Central memory CD8-positive, alpha-beta T cell (primary cell): ENCODE measurements around the gene SENP6.
A peak's percentile ranks its signal among the peaks of the same experiment; 100 is the strongest.
"Not testable (repeated sequence)": the region's sequence is repeated elsewhere in the genome, so short reads cannot be mapped to it uniquely, and the experiment has no call there.

ENCODE experiments used
- ATAC-seq: fragments of 150-1000 bp; cut with Tn5 transposase; replicated peaks from 2 replicates; pipeline ENCODE4 v1.10.0; 2022; ENCODE audit warnings: mild to moderate bottlenecking, moderate FRiP score, moderate number of reproducible peaks; ENCODE audit not compliant: poor library complexity, severe bottlenecking; ENCODE audit errors: extremely low read depth
- DNase-seq, 2 donors: peaks; one replicate each; pipeline ENCODE4 v3.0.0; 2021; ENCODE audit warnings: low spot score in 2 of 2
- H3K27ac Mint-ChIP-seq: one replicate; pipeline ENCODE4 v1.8.0; 2022; ENCODE audit warnings: low read depth, mild to moderate bottlenecking, moderate library complexity, mixed read lengths
- H3K27me3 Mint-ChIP-seq: one replicate; pipeline ENCODE4 v1.8.0; 2022; ENCODE audit warnings: mixed read lengths
- H3K36me3 Mint-ChIP-seq: one replicate; pipeline ENCODE4 v1.8.0; 2022; ENCODE audit warnings: mild to moderate bottlenecking, moderate library complexity, mixed read lengths; ENCODE audit not compliant: insufficient read depth
- H3K4me1 Mint-ChIP-seq: one replicate; pipeline ENCODE4 v1.8.0; 2022; ENCODE audit warnings: mixed read lengths
- H3K4me3 Mint-ChIP-seq: one replicate; pipeline ENCODE4 v1.8.0; 2022; ENCODE audit warnings: mild to moderate bottlenecking, moderate library complexity, mixed read lengths
- H3K9me3 Mint-ChIP-seq: one replicate; pipeline ENCODE4 v1.8.0; 2022; ENCODE audit warnings: mixed read lengths

SENP6 gene

DNA sequence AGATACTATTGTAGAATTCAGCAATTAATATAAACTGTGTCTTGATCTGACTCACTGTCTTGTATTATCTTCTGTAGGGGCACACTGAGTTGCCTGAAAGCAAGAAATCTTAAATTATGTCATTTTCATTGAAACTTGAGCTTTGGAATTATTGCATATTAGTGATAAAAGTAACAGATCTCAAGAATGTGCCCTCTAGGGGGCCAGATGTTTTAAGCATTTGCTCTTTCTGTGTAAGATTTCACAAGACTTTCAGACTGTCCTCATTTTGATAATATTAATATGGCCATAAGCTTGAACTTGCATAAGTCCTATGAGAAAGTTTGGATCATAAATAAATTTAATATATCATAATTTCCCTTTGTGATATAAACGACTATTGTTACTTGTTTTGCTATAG, 91.9 kb downstream of the SENP6 start:
- Mint-ChIP-seq H3K4me3 (no peak overlapping the region), H3K27ac (no peak overlapping the region), H3K4me1 (no peaks in the 10 kb centered on the region), H3K36me3 (peaks cover 30% of the 10 kb centered on the region), H3K9me3 (no peaks in the 10 kb centered on the region), H3K27me3 (no peaks in the 10 kb centered on the region)
- no peak for DNase-seq
- ATAC-seq, result no peak

DNA sequence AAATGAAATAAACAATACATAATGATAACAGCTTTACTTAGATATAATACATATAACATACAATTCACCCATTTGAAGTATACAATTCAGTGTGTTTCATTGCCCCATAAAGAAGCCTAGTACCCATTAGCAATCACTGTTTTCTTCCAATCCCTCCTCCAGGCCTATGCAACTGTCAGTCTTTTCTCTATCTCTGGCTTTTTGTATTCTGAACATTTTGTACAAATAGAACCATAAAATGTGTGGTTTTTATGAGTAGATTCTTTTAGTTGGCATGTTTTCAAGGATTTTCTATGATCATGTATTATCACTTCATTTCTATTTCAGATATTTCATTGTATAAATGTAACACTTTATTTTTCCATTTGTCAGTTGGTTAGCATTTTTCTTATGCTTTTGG, 92.7 kb downstream of the SENP6 start:
- peaks cover 33% of the 10 kb centered on the region for H3K36me3 Mint-ChIP-seq
- H3K4me1 Mint-ChIP-seq, result no peaks in the 10 kb centered on the region
- no peak overlapping the region for H3K4me3 Mint-ChIP-seq
- ATAC-seq (no peak), DNase-seq (no peak)
- no peaks in the 10 kb centered on the region for H3K27me3 Mint-ChIP-seq
- no peaks in the 10 kb centered on the region for H3K9me3 Mint-ChIP-seq
- no peak overlapping the region for H3K27ac Mint-ChIP-seq

DNA sequence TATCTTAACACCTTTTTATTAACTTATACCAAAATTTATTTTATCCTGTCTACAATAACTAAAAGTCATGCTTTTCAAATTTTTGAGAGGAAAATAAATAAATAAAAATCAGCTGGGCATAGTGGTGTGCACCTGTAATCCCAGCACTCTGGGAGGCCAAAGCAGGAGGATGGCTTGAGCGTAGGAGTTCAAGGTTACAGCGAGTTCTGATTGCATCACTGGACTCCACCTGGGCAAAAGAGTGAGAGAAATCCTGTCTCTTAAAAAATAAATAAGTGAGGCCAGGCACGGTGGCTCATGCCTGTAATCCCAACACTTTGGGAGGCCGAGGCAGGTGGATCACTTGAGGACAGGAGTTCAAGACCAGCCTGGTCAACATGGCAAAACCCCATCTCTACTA, 106.7 kb downstream of the SENP6 start:
- not testable (repeated sequence) for DNase-seq, H3K9me3 Mint-ChIP-seq, H3K27me3 Mint-ChIP-seq, ATAC-seq, H3K4me3 Mint-ChIP-seq, H3K27ac Mint-ChIP-seq
- Mint-ChIP-seq H3K4me1 (peaks cover 10% of the 10 kb centered on the region), H3K36me3 (peaks cover 37% of the 10 kb centered on the region)

DNA sequence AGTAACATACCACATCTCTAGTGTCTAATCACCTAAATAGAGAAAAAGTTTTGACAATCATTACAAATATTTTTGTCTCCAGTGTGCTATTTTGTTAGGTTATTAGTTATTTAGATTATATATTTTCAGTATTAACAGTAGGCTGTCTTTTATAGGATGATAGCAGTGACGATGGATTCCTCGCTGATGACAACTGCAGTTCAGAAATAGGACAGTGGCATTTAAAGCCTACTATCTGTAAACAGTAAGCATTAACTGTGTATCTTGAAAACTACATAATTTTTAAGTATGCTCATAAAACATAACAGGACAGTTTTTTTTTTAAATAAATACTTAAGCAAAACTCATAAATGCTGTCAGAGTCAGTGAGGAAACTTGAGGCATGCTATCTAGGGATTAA, 109.5 kb downstream of the SENP6 start:
- no peak for DNase-seq
- peaks cover 4% of the 10 kb centered on the region for H3K4me1 Mint-ChIP-seq
- H3K27ac Mint-ChIP-seq, result no peak overlapping the region
- H3K9me3 Mint-ChIP-seq, result no peaks in the 10 kb centered on the region
- peaks cover 38% of the 10 kb centered on the region for H3K36me3 Mint-ChIP-seq
- H3K4me3 Mint-ChIP-seq, result no peak overlapping the region
- no peak for ATAC-seq
- H3K27me3 Mint-ChIP-seq, result no peaks in the 10 kb centered on the region

DNA sequence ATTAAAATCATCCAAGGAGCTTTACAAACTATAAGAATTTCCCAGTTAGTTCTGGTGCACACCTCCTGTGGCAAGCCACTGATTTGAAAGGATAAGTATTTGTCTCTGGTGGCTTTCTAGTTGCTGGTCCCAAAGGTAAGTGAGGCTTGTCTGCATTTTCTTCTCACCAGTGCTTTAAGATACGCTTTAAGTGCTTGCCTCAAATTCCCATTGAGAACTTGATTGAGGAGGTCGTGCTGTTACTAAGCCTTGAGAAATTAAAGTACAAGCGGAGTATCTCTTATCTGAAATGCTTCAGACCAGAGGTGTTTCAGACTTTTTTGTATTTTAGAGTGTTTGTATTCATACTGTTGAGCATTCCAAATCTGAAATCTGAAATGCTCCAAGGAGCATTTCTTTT, 117.5 kb downstream of the SENP6 start:
- H3K36me3 Mint-ChIP-seq, result peaks cover 14% of the 10 kb centered on the region
- H3K27ac Mint-ChIP-seq, result no peak overlapping the region
- no peaks in the 10 kb centered on the region for H3K4me1 Mint-ChIP-seq
- no peaks in the 10 kb centered on the region for H3K27me3 Mint-ChIP-seq
- H3K4me3 Mint-ChIP-seq, result no peak overlapping the region
- ATAC-seq (no peak), DNase-seq (no peak)
- no peaks in the 10 kb centered on the region for H3K9me3 Mint-ChIP-seq

DNA sequence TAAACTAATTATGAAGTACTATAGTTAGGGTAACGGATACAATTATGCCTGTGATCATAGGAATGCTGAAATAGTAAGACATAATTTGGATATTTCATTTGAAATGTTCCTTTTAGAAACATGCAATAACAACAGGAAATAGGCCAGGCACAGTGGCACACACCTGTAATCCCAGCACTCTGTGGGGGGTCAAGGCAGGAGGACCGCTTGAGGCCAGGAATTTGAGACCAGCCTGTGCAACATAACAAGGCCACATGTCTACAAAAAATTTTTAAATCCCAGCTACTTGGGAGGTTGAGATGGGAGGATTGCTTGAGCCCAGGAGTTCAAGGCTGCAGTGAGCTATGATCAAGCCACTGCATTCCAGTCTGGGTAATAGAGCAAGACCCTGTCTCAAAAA, 121.7 kb downstream of the SENP6 start:
- H3K9me3 Mint-ChIP-seq, result no peaks in the 10 kb centered on the region
- H3K4me3 Mint-ChIP-seq, result no peak overlapping the region
- H3K36me3 Mint-ChIP-seq, result peaks cover 1% of the 10 kb centered on the region
- no peak overlapping the region for H3K27ac Mint-ChIP-seq
- H3K27me3 Mint-ChIP-seq, result no peaks in the 10 kb centered on the region
- ATAC-seq, result no peak
- no peak for DNase-seq
- no peaks in the 10 kb centered on the region for H3K4me1 Mint-ChIP-seq

DNA sequence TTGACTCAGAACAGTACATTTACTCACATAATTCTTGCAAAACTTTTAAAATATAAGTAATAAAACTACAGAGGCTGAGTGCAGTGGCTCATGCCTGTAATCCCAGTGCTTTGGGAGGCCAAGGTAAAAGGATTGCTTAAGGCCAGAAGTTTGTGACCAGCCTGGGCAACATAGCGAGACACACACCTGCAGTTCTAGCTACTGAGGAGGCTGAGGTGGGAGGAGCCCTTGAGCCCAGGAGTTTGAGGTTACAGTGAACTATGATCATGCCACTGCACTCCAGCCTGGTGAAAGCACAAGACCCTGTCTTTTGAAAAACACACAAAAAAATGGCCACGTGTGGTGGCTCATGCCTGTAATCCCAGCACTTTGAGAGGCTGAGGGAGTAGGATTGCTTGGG, 125.5 kb downstream of the SENP6 start:
- Mint-ChIP-seq H3K4me1 (no peaks in the 10 kb centered on the region), H3K9me3 (no peaks in the 10 kb centered on the region), H3K4me3 (no peak overlapping the region), H3K27me3 (no peaks in the 10 kb centered on the region), H3K36me3 (no peaks in the 10 kb centered on the region), H3K27ac (no peak overlapping the region)
- ATAC-seq (no peak), DNase-seq (no peak)

DNA sequence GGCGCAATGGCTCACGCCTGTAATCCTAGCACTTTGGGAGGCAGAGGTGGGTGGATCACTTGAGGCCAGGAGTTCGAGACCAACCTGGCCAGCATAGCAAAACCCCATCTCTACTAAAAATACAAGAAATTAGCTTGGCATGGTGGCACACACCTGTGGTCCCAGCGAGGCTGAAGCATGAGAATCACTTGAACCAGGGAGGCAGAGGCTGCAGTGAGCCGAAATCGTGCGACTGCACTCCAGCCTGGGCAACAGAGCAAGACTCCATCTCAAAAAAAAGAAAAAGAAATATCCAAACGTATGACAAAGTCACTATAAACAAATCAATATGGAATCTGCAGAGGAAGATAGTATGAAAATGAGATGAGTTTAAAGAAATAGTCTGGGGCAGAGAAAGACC, 129.3 kb downstream of the SENP6 start:
- ATAC-seq, H3K27ac Mint-ChIP-seq, H3K4me3 Mint-ChIP-seq, H3K9me3 Mint-ChIP-seq, DNase-seq, H3K36me3 Mint-ChIP-seq, H3K4me1 Mint-ChIP-seq, H3K27me3 Mint-ChIP-seq: not testable (repeated sequence)

DNA sequence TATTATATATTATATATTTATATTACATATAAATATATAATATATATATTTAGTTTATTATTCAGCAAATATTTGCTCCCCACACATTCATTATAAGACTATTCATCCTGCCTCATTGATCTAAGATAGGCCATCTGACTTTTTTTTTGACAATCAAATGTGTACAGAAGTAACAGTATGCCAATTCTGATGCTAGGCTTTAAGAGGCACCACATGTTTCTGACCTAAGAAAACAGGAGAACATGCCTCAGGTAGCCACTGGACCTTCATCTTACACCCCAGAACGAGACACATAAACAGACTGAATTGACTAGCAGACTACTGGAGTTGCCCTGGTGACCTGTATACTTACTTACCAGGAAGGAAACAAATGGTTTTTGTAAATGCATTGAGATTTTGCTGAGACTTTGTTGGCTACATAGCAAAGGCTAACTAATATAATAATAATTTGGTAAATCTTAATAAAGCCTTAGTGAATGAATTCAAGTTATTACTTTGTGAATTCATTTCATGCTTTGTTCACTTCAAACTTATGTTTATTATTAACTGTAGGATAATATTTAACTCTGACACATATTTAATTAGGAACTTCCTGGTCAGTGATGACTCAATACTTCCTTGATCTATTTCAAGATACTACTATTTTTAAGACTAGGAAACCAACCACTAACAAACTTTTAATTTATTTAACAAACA, 134.0 kb downstream of the SENP6 start:
- H3K4me1 Mint-ChIP-seq, result no peaks in the 10 kb centered on the region
- H3K27ac Mint-ChIP-seq, result no peak overlapping the region
- H3K9me3 Mint-ChIP-seq, result no peaks in the 10 kb centered on the region
- no peaks in the 10 kb centered on the region for H3K36me3 Mint-ChIP-seq
- ATAC-seq (no peak), DNase-seq (no peak)
- H3K4me3 Mint-ChIP-seq, result no peak overlapping the region
- no peaks in the 10 kb centered on the region for H3K27me3 Mint-ChIP-seq

DNA sequence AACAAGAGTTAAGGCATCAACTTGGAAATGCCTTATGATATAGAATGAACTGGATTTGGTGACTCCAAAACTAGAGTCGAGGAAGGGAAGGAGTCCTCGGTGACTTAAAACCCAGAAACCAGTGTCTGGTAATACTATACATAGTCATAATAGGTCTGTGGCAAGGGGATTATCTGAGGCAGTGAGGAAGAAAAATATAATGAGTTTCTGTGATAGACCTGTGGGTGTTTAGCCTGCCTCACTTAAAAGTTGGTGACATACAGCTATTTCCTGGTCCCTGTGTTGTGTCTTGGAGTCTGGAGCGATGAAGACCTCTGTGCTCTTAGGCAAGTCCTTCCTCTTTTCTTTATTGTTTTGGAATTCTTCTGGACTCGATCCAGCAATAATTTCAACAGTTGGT, 142.3 kb downstream of the SENP6 start:
- DNase-seq (no peak), ATAC-seq (no peak)
- no peaks in the 10 kb centered on the region for H3K4me1 Mint-ChIP-seq
- H3K9me3 Mint-ChIP-seq, result no peaks in the 10 kb centered on the region
- H3K4me3 Mint-ChIP-seq, result no peak overlapping the region
- H3K27ac Mint-ChIP-seq, result no peak overlapping the region
- H3K27me3 Mint-ChIP-seq, result peaks cover 10% of the 10 kb centered on the region
- H3K36me3 Mint-ChIP-seq, result no peaks in the 10 kb centered on the region

DNA sequence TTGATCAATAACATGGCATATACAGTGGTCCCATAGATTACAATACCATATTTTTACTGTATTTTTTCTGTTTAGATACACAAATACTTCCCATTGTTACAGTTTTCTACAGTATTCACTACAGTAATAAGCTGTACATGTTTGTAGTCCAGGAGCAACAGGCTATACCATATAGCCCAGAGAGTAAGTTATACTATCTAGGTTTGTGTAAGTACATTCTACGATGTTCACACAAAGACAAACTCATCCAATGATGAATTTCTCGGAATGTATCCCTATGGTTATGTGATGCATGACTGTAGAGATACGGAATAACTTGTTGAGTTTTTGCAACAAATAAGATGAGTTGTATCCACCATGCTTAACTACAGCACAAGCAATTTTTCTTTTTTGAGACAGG, 143.7 kb downstream of the SENP6 start:
- peaks cover 2% of the 10 kb centered on the region for H3K36me3 Mint-ChIP-seq
- ATAC-seq, result no peak
- peaks cover 6% of the 10 kb centered on the region for H3K4me1 Mint-ChIP-seq
- H3K27ac Mint-ChIP-seq, result no peak overlapping the region
- no peak for DNase-seq
- H3K27me3 Mint-ChIP-seq, result peaks cover 10% of the 10 kb centered on the region
- no peaks in the 10 kb centered on the region for H3K9me3 Mint-ChIP-seq
- no peak overlapping the region for H3K4me3 Mint-ChIP-seq

DNA sequence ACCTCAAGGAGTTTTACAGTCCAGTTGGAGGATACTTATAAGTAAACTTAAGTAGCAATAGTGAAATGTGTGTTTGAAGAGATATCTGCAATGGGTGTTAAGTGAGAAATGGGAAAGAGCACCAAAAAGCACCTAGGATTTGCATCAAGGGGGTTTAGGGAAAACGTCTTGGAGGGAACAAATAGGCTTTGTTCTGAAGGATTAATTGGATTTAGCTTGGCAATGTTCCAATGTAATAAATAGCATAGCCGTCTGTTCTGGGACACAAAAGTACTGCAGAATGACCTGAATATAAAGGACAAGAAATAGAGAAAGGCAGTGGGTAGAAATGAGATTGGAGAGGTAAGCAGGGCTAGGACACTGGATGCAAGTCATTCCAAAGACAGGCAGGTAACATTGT, 144.5 kb downstream of the SENP6 start:
- no peak overlapping the region for H3K4me3 Mint-ChIP-seq

DNA sequence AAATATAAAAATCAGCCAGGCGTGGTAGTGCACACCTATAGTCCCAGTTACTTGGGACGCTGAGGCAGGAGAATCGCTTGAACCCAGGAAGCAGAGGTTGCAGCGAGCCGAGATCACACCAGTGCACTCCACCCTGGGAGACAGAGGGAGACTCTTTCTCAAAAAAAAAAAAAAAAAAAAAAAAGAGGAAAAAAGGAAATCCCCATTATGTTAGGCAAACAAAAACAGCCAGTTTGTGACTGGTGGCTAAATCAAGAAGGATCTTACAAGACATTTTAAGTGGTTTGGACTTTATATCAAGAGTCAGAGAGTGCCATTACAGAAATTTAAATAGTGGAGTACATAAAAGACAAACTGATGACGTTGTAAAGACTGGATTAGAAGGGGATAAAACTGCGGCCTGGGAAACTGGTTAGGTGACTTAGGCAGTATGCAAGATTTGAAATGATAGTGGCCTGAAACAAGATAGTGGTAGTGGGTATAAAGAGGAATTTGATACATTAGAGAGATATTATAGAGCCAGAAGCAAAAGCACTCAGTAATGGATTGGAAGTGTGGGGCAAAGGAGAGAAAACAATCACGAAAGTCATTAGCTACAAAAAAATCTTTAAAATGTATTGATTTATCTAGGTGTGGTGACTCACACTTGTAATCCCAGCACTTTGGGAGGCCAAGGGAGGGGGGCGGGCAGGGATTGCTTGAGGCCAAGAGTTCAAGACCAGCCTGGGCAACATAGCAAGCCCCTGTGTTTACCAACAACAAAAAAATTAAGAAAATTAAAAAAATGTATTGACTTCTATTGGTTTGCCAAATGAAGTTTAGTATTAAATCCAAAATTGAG, 145.7 kb downstream of the SENP6 start:
- Mint-ChIP-seq H3K27me3 (peaks cover 10% of the 10 kb centered on the region), H3K4me3 (peak overlapping the region; percentile 33)

More for the DNA sequence above, 144.5 kb downstream of the SENP6 start:
- H3K9me3 Mint-ChIP-seq, result no peaks in the 10 kb centered on the region
- H3K27ac Mint-ChIP-seq, result no peak overlapping the region
- peaks cover 6% of the 10 kb centered on the region for H3K4me1 Mint-ChIP-seq
- no peak for ATAC-seq
- no peak for DNase-seq
- H3K36me3 Mint-ChIP-seq, result peaks cover 2% of the 10 kb centered on the region
- H3K27me3 Mint-ChIP-seq, result peaks cover 10% of the 10 kb centered on the region

More for the DNA sequence above, 145.7 kb downstream of the SENP6 start:
- peaks cover 2% of the 10 kb centered on the region for H3K36me3 Mint-ChIP-seq
- ATAC-seq (no peak), DNase-seq (no peak)
- H3K27ac Mint-ChIP-seq, result no peak overlapping the region
- H3K9me3 Mint-ChIP-seq, result no peaks in the 10 kb centered on the region
- peaks cover 6% of the 10 kb centered on the region for H3K4me1 Mint-ChIP-seq
